C4-2B (cell line): ENCODE measurements around the gene SERPINB5.

Source experiments
- ZFX ChIP-seq: fragments of 450-650 bp; IDR thresholded peaks from 2 replicates; pipeline ENCODE4 v1.6.1; 2017
- TF ChIP-seq, protein P1 (sequence below): fragments of 450-650 bp; conservative IDR thresholded peaks from 2 replicates; pipeline ENCODE4 v1.5.1; 2017; ENCODE audit warnings: mild to moderate bottlenecking

GRCh38 chr18:63451799-63452660, 24.7 kb upstream of the SERPINB5 start:
- TF ChIP-seq, protein P1, sequence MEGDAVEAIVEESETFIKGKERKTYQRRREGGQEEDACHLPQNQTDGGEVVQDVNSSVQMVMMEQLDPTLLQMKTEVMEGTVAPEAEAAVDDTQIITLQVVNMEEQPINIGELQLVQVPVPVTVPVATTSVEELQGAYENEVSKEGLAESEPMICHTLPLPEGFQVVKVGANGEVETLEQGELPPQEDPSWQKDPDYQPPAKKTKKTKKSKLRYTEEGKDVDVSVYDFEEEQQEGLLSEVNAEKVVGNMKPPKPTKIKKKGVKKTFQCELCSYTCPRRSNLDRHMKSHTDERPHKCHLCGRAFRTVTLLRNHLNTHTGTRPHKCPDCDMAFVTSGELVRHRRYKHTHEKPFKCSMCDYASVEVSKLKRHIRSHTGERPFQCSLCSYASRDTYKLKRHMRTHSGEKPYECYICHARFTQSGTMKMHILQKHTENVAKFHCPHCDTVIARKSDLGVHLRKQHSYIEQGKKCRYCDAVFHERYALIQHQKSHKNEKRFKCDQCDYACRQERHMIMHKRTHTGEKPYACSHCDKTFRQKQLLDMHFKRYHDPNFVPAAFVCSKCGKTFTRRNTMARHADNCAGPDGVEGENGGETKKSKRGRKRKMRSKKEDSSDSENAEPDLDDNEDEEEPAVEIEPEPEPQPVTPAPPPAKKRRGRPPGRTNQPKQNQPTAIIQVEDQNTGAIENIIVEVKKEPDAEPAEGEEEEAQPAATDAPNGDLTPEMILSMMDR = no peak
- no peak for TF ChIP-seq ZFX
